Activated CD4-positive, alpha-beta T cell treated with anti-CD3 and anti-CD28 coated beads, Interleukin-2, amount 50 U/mL, for 24 hours (primary cell): Measurements from ENCODE around the gene BICC1.

Experiments used
- DNase-seq, 2 donors: peaks; one replicate each; pipeline ENCODE4 v3.0.0-alpha.2; 2020; ENCODE audit warnings: low read depth in 1 of 2, low spot score in 1 of 2

Gene BICC1

GRCh38 chr10:58701405-58702135 is 188.9 kb downstream of the BICC1 start:
- no peak for DNase-seq

GRCh38 chr10:58704226-58704625 is 191.6 kb downstream of the BICC1 start:
- no peak for DNase-seq

GRCh38 chr10:58704671-58705141 is 192.0 kb downstream of the BICC1 start:
- no peak for DNase-seq

GRCh38 chr10:58706836-58707235 is 194.2 kb downstream of the BICC1 start:
- DNase-seq, result no peak

- no peak for DNase-seq
Measured at GRCh38 chr10:58712141-58712540, 199.5 kb downstream of the BICC1 start.

- no peak for DNase-seq
Measured at GRCh38 chr10:58712982-58713381, 200.3 kb downstream of the BICC1 start.

GRCh38 chr10:58714409-58714808 is 201.7 kb downstream of the BICC1 start:
- DNase-seq, result no peak

GRCh38 chr10:58715061-58715460 is 202.4 kb downstream of the BICC1 start:
- no peak for DNase-seq

GRCh38 chr10:58718596-58718995 is 205.9 kb downstream of the BICC1 start:
- no peak for DNase-seq

GRCh38 chr10:58721601-58722281 is 209.1 kb downstream of the BICC1 start:
- DNase-seq, result no peak

GRCh38 chr10:58723186-58723585 is 210.5 kb downstream of the BICC1 start:
- DNase-seq, result no peak

- no peak for DNase-seq
Measured at GRCh38 chr10:58723966-58724365, 211.3 kb downstream of the BICC1 start.

- no peak for DNase-seq
Measured at GRCh38 chr10:58724781-58725180, 212.1 kb downstream of the BICC1 start.

- DNase-seq, result no peak
Measured at GRCh38 chr10:58725901-58726300, 213.2 kb downstream of the BICC1 start.

- no peak for DNase-seq
Measured at GRCh38 chr10:58727633-58728032, 215.0 kb downstream of the BICC1 start.

GRCh38 chr10:58731276-58731675 is 218.6 kb downstream of the BICC1 start:
- DNase-seq, result no peak

- no peak for DNase-seq
Measured at GRCh38 chr10:58733436-58733835, 220.8 kb downstream of the BICC1 start.

GRCh38 chr10:58734116-58734515 is 221.4 kb downstream of the BICC1 start:
- no peak for DNase-seq

- no peak for DNase-seq
Measured at GRCh38 chr10:58734664-58735063, 222.0 kb downstream of the BICC1 start.

GRCh38 chr10:58735087-58735486 is 222.4 kb downstream of the BICC1 start:
- DNase-seq, result no peak

- DNase-seq, result no peak
Measured at GRCh38 chr10:58740620-58741369, 228.1 kb downstream of the BICC1 start.

GRCh38 chr10:58741673-58742072 is 229.0 kb downstream of the BICC1 start:
- DNase-seq, result no peak
